ENCODE results near the gene FBXL20.

Gene FBXL20

GRCh38 chr17:39239640-39240314 is 161.6 kb downstream of the FBXL20 start:
- H3K9me3 Mint-ChIP-seq, result no peaks in the 10 kb centered on the region
- H3K36me3 Mint-ChIP-seq (ENCODE audit: low read depth), result no peaks in the 10 kb centered on the region
- no peak overlapping the region for H3K27ac Mint-ChIP-seq
- TF ChIP-seq CTCF (IDR thresholded peaks at IDR 0.05; ENCODE audit: unreplicated experiment in 3 of 3), result peak; percentile 44 to 64 (median 60)
- H3K4me3 Mint-ChIP-seq, result no peak overlapping the region
- H3K4me1 Mint-ChIP-seq, result peaks cover 10% of the 10 kb centered on the region
- peaks cover 16% of the 10 kb centered on the region for H3K27me3 Mint-ChIP-seq (ENCODE audit: low read depth)

- Mint-ChIP-seq H3K4me1 (peaks cover 7% of the 10 kb centered on the region), H3K27ac (no peak overlapping the region), H3K9me3 (no peaks in the 10 kb centered on the region), H3K4me3 (no peak overlapping the region), H3K27me3 (ENCODE audit: low read depth) (peaks cover 16% of the 10 kb centered on the region), H3K36me3 (ENCODE audit: low read depth) (no peaks in the 10 kb centered on the region)
- TF ChIP-seq CTCF (IDR thresholded peaks at IDR 0.05; ENCODE audit: unreplicated experiment in 3 of 3), result no peak
Measured at GRCh38 chr17:39238311-39238972, 163.0 kb downstream of the FBXL20 start.

GRCh38 chr17:39237586-39237985 is 163.8 kb downstream of the FBXL20 start:
- Mint-ChIP-seq H3K27ac (no peak overlapping the region), H3K4me1 (peaks cover 7% of the 10 kb centered on the region), H3K4me3 (no peak overlapping the region), H3K9me3 (no peaks in the 10 kb centered on the region), H3K36me3 (ENCODE audit: low read depth) (no peaks in the 10 kb centered on the region), H3K27me3 (ENCODE audit: low read depth) (peaks cover 16% of the 10 kb centered on the region)
- TF ChIP-seq CTCF (IDR thresholded peaks at IDR 0.05; ENCODE audit: unreplicated experiment in 3 of 3), result no peak

GRCh38 chr17:39236981-39237441 is 164.4 kb downstream of the FBXL20 start:
- TF ChIP-seq CTCF (IDR thresholded peaks at IDR 0.05; ENCODE audit: unreplicated experiment in 3 of 3), result no peak
- Mint-ChIP-seq H3K4me3 (no peak overlapping the region), H3K27me3 (ENCODE audit: low read depth) (peaks cover 22% of the 10 kb centered on the region), H3K9me3 (no peaks in the 10 kb centered on the region), H3K36me3 (ENCODE audit: low read depth) (no peaks in the 10 kb centered on the region), H3K27ac (no peak overlapping the region), H3K4me1 (peaks cover 7% of the 10 kb centered on the region)

- Mint-ChIP-seq H3K27ac (no peak overlapping the region), H3K36me3 (ENCODE audit: low read depth) (no peaks in the 10 kb centered on the region), H3K4me1 (peaks cover 12% of the 10 kb centered on the region), H3K9me3 (no peaks in the 10 kb centered on the region), H3K4me3 (no peak overlapping the region), H3K27me3 (ENCODE audit: low read depth) (peaks cover 26% of the 10 kb centered on the region)
- TF ChIP-seq CTCF (IDR thresholded peaks at IDR 0.05; ENCODE audit: unreplicated experiment in 3 of 3), result no peak
Measured at GRCh38 chr17:39236450-39236927, 164.9 kb downstream of the FBXL20 start.
